Gastroesophageal sphincter (tissue), 4 donors: ENCODE data around the gene CXADR. TPM values are rescaled to one million over a fixed set of nuclear protein-coding genes. Genes with fewer than 3 reads are reported as not detected.

Source experiments
- ATAC-seq: fragments of 150-250 bp; one replicate; pipeline ENCODE4 v1.9.1; 2016; ENCODE audit warnings: mild to moderate bottlenecking, moderate library complexity
- H3K27ac ChIP-seq, 4 donors: fragments of 200-600 bp; sonication (generic) in 3 of 4; 1 replicate in 3 of 4; 2 replicates in 1 of 4; pipeline ENCODE4 v1.5.1; 2016 to 2019
- H3K27me3 ChIP-seq: fragments of 200-600 bp; sonication (generic); one replicate; pipeline ENCODE4 v1.5.1; 2019
- H3K36me3 ChIP-seq, 2 donors: fragments of 200-600 bp; sonication (generic); one replicate each; pipeline ENCODE4 v1.5.1; 2019; ENCODE audit warnings: control low read depth in 1 of 2
- H3K4me1 ChIP-seq, 3 donors: fragments of 200-600 bp; sonication (generic); 1 replicate in 2 of 3; 2 replicates in 1 of 3; pipeline ENCODE4 v1.5.1; 2016 to 2019; ENCODE audit warnings: control low read depth in 2 of 3
- H3K4me3 ChIP-seq, 2 donors: fragments of 200-600 bp; sonication (generic); one replicate each; pipeline ENCODE4 v1.5.1; 2019; ENCODE audit warnings: mild to moderate bottlenecking in 1 of 2, moderate library complexity in 1 of 2
- H3K9me3 ChIP-seq, 3 donors: fragments of 200-600 bp; sonication (generic); one replicate each; pipeline ENCODE4 v1.5.1; 2017 to 2019; ENCODE audit warnings: control low read depth in 2 of 3
- CTCF ChIP-seq, 4 experiments: fragments of 200-600 bp in 2 of 4; fragments of 450-650 bp in 2 of 4; sonication (generic) in 1 of 4; IDR thresholded peaks; one replicate each; pipeline ENCODE4 v1.5.1; 2017 to 2019; ENCODE audit warnings: antibody characterized with exemption in 4 of 4, mild to moderate bottlenecking in 2 of 4, moderate library complexity in 2 of 4
- EP300 ChIP-seq: sonication (generic); formaldehyde crosslinking; IDR thresholded peaks from one replicate; pipeline ENCODE4 v1.6.1; 2017; ENCODE audit warnings: antibody characterized with exemption, mild to moderate bottlenecking
- POLR2A ChIP-seq, 2 donors: fragments of 450-650 bp; IDR thresholded peaks; one replicate each; pipeline ENCODE4 v1.6.1; 2017; ENCODE audit warnings: antibody characterized with exemption in 2 of 2, mild to moderate bottlenecking in 2 of 2, moderate library complexity in 1 of 2
- POLR2AphosphoS5 ChIP-seq: sonication (generic); formaldehyde crosslinking; IDR thresholded peaks from one replicate; pipeline ENCODE4 v1.6.1; 2017; ENCODE audit warnings: antibody characterized with exemption
- whole genome bisulfite sequencing, 2 donors: methylation state at CpG; one replicate each; pipeline ENCODE4 v1.1.5; 2018; ENCODE audit warnings: low coverage in 1 of 2; 5-methylcytosine and 5-hydroxymethylcytosine counted together
- total RNA-seq, 4 donors: library from RNA; depleted of rRNA; stranded (reverse); fragments of >200 nt; gene quantifications; one replicate each; pipeline ENCODE4 v1.1.0, GENCODE V29; 2016

CXADR gene
- total RNA-seq, 4 donors from 2014 or later, result 0.54 to 10.6 (median 4.4) TPM

- H3K9me3 ChIP-seq, result no peaks in the 10 kb centered on the region
- peaks cover 0 to 38% of the 10 kb centered on the region in 2 donors for H3K36me3 ChIP-seq
- no peak overlapping the region for H3K4me3 ChIP-seq
- 90% methylated on average over 2 of the region's 2 CpGs for WGBS, 2 donors
- TF ChIP-seq POLR2A (IDR thresholded peaks at IDR 0.05), result no peak
- TF ChIP-seq CTCF (IDR thresholded peaks at IDR 0.05), result no peak
- no peak for TF ChIP-seq EP300
- TF ChIP-seq POLR2AphosphoS5, result no peak
- no peaks in the 10 kb centered on the region for H3K27me3 ChIP-seq
- ATAC-seq, result no peak
- H3K27ac ChIP-seq, result no peak overlapping the region
- H3K4me1 ChIP-seq, result peaks cover 0 to 13% (median 6%) of the 10 kb centered on the region in 3 donors
Observed at GRCh38 chr21:17607684-17608083, 94.8 kb downstream of the CXADR start.

GRCh38 chr21:17609681-17610080 is 96.8 kb downstream of the CXADR start:
- Histone ChIP-seq H3K4me3 (no peak overlapping the region), H3K27me3 (no peaks in the 10 kb centered on the region), H3K4me1 (peaks cover 0 to 22% (median 9%) of the 10 kb centered on the region in 3 donors), H3K27ac (no peak overlapping the region), H3K9me3 (no peaks in the 10 kb centered on the region), H3K36me3 (peaks cover 0 to 18% of the 10 kb centered on the region in 2 donors)
- WGBS, 2 donors, result 80 to 85% methylated on average over 2 of the region's 2 CpGs
- TF ChIP-seq POLR2A (IDR thresholded peaks at IDR 0.05) (no peak), POLR2AphosphoS5 (no peak), EP300 (no peak), CTCF (IDR thresholded peaks at IDR 0.05) (no peak)
- ATAC-seq, result no peak

DNA sequence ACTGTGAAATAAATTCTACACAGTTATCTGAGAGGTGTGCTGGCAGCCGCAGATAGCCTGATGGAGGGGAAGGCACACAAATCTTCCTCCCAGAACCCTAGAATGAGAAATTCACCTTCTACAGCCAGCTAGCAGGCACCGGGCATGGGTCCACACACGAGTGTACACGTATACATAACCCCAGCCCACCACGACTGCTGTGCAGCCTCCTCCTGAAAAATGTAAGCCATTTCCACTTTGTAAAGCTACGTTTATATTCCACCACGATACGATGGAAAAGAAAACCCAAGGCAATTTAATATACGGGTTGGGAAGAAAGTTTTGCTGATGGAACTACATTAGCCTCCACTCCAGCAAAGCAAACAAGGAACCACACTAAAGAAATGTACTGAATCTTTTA is 98.1 kb downstream of the CXADR start:
- TF ChIP-seq POLR2AphosphoS5 (no peak), CTCF (IDR thresholded peaks at IDR 0.05) (no peak), EP300 (no peak), POLR2A (IDR thresholded peaks at IDR 0.05) (no peak)
- H3K9me3 ChIP-seq, result no peaks in the 10 kb centered on the region
- H3K27ac ChIP-seq, result peak overlapping the region; percentile 59 to 94 (median 92)
- peaks cover 0 to 22% (median 9%) of the 10 kb centered on the region in 3 donors for H3K4me1 ChIP-seq
- H3K4me3 ChIP-seq, result peak overlapping the region; percentile 71 to 89
- WGBS, 2 donors, result 1 to 4% methylated on average over 7 of the region's 9 CpGs
- no peaks in the 10 kb centered on the region for H3K27me3 ChIP-seq
- ATAC-seq, result no peak
- H3K36me3 ChIP-seq, result peaks cover 0 to 13% of the 10 kb centered on the region in 2 donors

- H3K36me3 ChIP-seq, result peaks cover 0 to 13% of the 10 kb centered on the region in 2 donors
- ATAC-seq, result peak; percentile 79
- no peak for TF ChIP-seq EP300
- TF ChIP-seq POLR2AphosphoS5, result peak; percentile 79
- peak in 2 of 4 experiments; percentile 14 to 35 for TF ChIP-seq CTCF (IDR thresholded peaks at IDR 0.05)
- TF ChIP-seq POLR2A (IDR thresholded peaks at IDR 0.05), result peak; percentile 9 to 30
- no peaks in the 10 kb centered on the region for H3K27me3 ChIP-seq
- peak overlapping the region; percentile 59 to 94 (median 92) for H3K27ac ChIP-seq
- no peaks in the 10 kb centered on the region for H3K9me3 ChIP-seq
- peak overlapping the region; percentile 71 to 89 for H3K4me3 ChIP-seq
- peaks cover 0 to 22% (median 9%) of the 10 kb centered on the region in 3 donors for H3K4me1 ChIP-seq
- 1% methylated on average over 14 to 19 of the region's 26 CpGs for WGBS, 2 donors
Observed at GRCh38 chr21:17611414-17612022, 98.7 kb downstream of the CXADR start.

- peaks cover 0 to 22% (median 9%) of the 10 kb centered on the region in 3 donors for H3K4me1 ChIP-seq
- H3K27ac ChIP-seq, result peak overlapping the region; percentile 59 to 94 (median 92)
- H3K4me3 ChIP-seq, result peak overlapping the region; percentile 71 to 89
- no peak for TF ChIP-seq POLR2A (IDR thresholded peaks at IDR 0.05)
- no peak for TF ChIP-seq CTCF (IDR thresholded peaks at IDR 0.05)
- TF ChIP-seq EP300, result no peak
- TF ChIP-seq POLR2AphosphoS5, result no peak
- ATAC-seq, result peak; percentile 23
- no peaks in the 10 kb centered on the region for H3K9me3 ChIP-seq
- peaks cover 0 to 13% of the 10 kb centered on the region in 2 donors for H3K36me3 ChIP-seq
- 0% methylated on average over 2 of the region's 50 CpGs; no CpG with 5 or more reads in 1 of the 2 donors for WGBS, 2 donors
- H3K27me3 ChIP-seq, result no peaks in the 10 kb centered on the region
Observed at GRCh38 chr21:17612023-17612564, 99.3 kb downstream of the CXADR start.
